H1 (cell line): ENCODE data around the gene SDHAF2. TPM values are rescaled to one million over a fixed set of nuclear protein-coding genes. Genes with fewer than 3 reads are reported as not detected.

Experiments used
- CTCF ChIA-PET: fragments of 300-600 bp; sonication (Branson Sonifier 250); formaldehyde crosslinking; loops from one replicate; lab custom pipeline; 2021; ENCODE audit not compliant: partially characterized antibody; lab: Charles Lee
- POLR2A ChIA-PET: fragments of 300-600 bp; sonication (Branson Sonifier 250); formaldehyde crosslinking; loops from one replicate; lab custom pipeline; 2021; ENCODE audit warnings: inconsistent platforms; ENCODE audit not compliant: partially characterized antibody; lab: Charles Lee
- DNase-seq, 2 experiments: peaks; one replicate each; pipeline versions ENCODE4 v3.0.0 to v3.0.0-alpha.2; 2010 to 2022; ENCODE audit warnings: low spot score in 2 of 2, low read depth in 1 of 2, mixed read lengths in 1 of 2
- FAIRE-seq: peaks from 2 replicates; lab custom pipeline; 2011; peaks lifted over from hg19 to GRCh38; lab: Jason Lieb, UNC
- H2AFZ ChIP-seq: 2 replicates; pipeline ENCODE4 v1.8.1; 2012; ENCODE audit warnings: low read length, inconsistent platforms
- H2AK5ac ChIP-seq: 2 replicates; pipeline ENCODE4 v1.6.1; 2013; ENCODE audit warnings: low read depth, low read length
- H2BK120ac ChIP-seq: replicated peaks from 2 replicates; pipeline ENCODE3; 2013; ENCODE audit warnings: low read depth, low read length, inconsistent platforms
- H2BK12ac ChIP-seq: 2 replicates; pipeline ENCODE4 v1.6.1; 2013; ENCODE audit warnings: low read depth, low read length
- H2BK15ac ChIP-seq: 2 replicates; pipeline ENCODE4 v1.6.1; 2013; ENCODE audit warnings: low read length
- H2BK20ac ChIP-seq: 2 replicates; pipeline ENCODE4 v1.6.1; 2013; ENCODE audit warnings: low read length
- H2BK5ac ChIP-seq: 2 replicates; pipeline ENCODE4 v1.6.1; 2013; ENCODE audit warnings: low read depth, low read length
- H3K14ac ChIP-seq: 2 replicates; pipeline ENCODE4 v1.6.1; 2013; ENCODE audit warnings: inconsistent platforms; ENCODE audit not compliant: insufficient read length
- H3K18ac ChIP-seq: 2 replicates; pipeline ENCODE4 v1.6.1; 2013; ENCODE audit warnings: low read length; ENCODE audit errors: extremely low read depth
- H3K23ac ChIP-seq: 2 replicates; pipeline ENCODE4 v1.6.1; 2013; ENCODE audit warnings: inconsistent platforms; ENCODE audit not compliant: insufficient read length
- H3K23me2 ChIP-seq: 2 replicates; pipeline ENCODE4 v1.6.1; 2013; ENCODE audit warnings: low read depth, low read length
- H3K27ac ChIP-seq: 2 replicates; pipeline ENCODE4 v1.6.1; 2011; ENCODE audit warnings: low read depth, low read length, inconsistent platforms
- H3K27me3 ChIP-seq, 4 experiments: replicated peaks in 1 of 4; 1 replicate in 1 of 4; 2 replicates in 3 of 4; pipeline versions ENCODE4 v1.6.1 to v1.8.1; 2011 to 2013; ENCODE audit warnings: low read length in 3 of 4, mild to moderate bottlenecking in 3 of 4, inconsistent platforms in 2 of 4, mixed read lengths in 2 of 4, moderate library complexity in 1 of 4; ENCODE audit not compliant: control insufficient read depth in 3 of 4, insufficient read depth in 3 of 4; ENCODE audit errors: extremely low read depth in 1 of 4
- H3K36me3 ChIP-seq, 4 experiments: 2 replicates each; pipeline versions ENCODE4 v1.6.1 to v1.8.1; 2011 to 2013; ENCODE audit warnings: mild to moderate bottlenecking in 4 of 4, low read length in 3 of 4, moderate library complexity in 2 of 4, control low read depth in 1 of 4, inconsistent platforms in 1 of 4; ENCODE audit not compliant: insufficient read depth in 4 of 4, control insufficient read depth in 2 of 4
- H3K4ac ChIP-seq: replicated peaks from 2 replicates; pipeline ENCODE3; 2013; ENCODE audit warnings: low read length, low read depth, mixed read lengths, inconsistent platforms; ENCODE audit not compliant: insufficient read length
- H3K4me1 ChIP-seq, 4 experiments: replicated peaks in 1 of 4; 1 replicate in 1 of 4; 2 replicates in 3 of 4; pipeline versions ENCODE4 v1.6.1 to v1.8.1; 2011 to 2013; ENCODE audit warnings: low read length in 3 of 4, inconsistent platforms in 2 of 4, mixed read lengths in 1 of 4; ENCODE audit not compliant: insufficient read depth in 4 of 4, control insufficient read depth in 3 of 4
- H3K4me2 ChIP-seq, 2 experiments: 2 replicates each; pipeline versions ENCODE4 v1.6.1 to v1.8.1; 2011 to 2013; ENCODE audit warnings: low read depth in 2 of 2, low read length in 2 of 2, control low read depth in 1 of 2, inconsistent platforms in 1 of 2, mild to moderate bottlenecking in 1 of 2; ENCODE audit not compliant: insufficient read depth in 1 of 2
- H3K4me3 ChIP-seq, 4 experiments: fragments of 200-600, 300-600 bp in 1 of 4; sonication (generic), shearing (Covaris generic), sonication (Bioruptor Twin) in 1 of 4; 2 replicates each; pipeline versions ENCODE4 v1.5.1 to v1.8.1; 2011 to 2016; ENCODE audit warnings: low read length in 4 of 4, low read depth in 3 of 4, control low read depth in 2 of 4, inconsistent platforms in 2 of 4, mild to moderate bottlenecking in 2 of 4, mixed read lengths in 1 of 4, moderate library complexity in 1 of 4; ENCODE audit not compliant: insufficient read depth in 2 of 4; ENCODE audit errors: extremely low read depth in 1 of 4
- H3K56ac ChIP-seq: replicated peaks from 2 replicates; pipeline ENCODE3; 2013; ENCODE audit warnings: low read depth, mild to moderate bottlenecking, mixed read lengths, low read length, inconsistent platforms; ENCODE audit not compliant: insufficient read length
- H3K79me1 ChIP-seq: 2 replicates; pipeline ENCODE4 v1.6.1; 2013; ENCODE audit warnings: low read depth, low read length, control low read depth
- H3K79me2 ChIP-seq, 2 experiments: 2 replicates each; pipeline versions ENCODE4 v1.6.1 to v1.8.1; 2012 to 2013; ENCODE audit warnings: low read length in 2 of 2, mild to moderate bottlenecking in 2 of 2, inconsistent platforms in 1 of 2; ENCODE audit not compliant: insufficient read depth in 2 of 2, control insufficient read depth in 1 of 2
- H3K9ac ChIP-seq, 4 experiments: replicated peaks in 1 of 4; 1 replicate in 1 of 4; 2 replicates in 3 of 4; pipeline versions ENCODE4 v1.6.1 to v1.8.1; 2011 to 2013; ENCODE audit warnings: low read depth in 3 of 4, low read length in 3 of 4, control low read depth in 2 of 4, mild to moderate bottlenecking in 2 of 4, moderate library complexity in 2 of 4, inconsistent platforms in 1 of 4; ENCODE audit errors: extremely low read depth in 1 of 4
- H3K9me3 ChIP-seq, 2 experiments: 2 replicates each; pipeline versions ENCODE4 v1.6.1 to v1.8.1; 2012 to 2013; ENCODE audit warnings: mild to moderate bottlenecking in 2 of 2, moderate library complexity in 2 of 2, control low read depth in 1 of 2, inconsistent platforms in 1 of 2, low read depth in 1 of 2, low read length in 1 of 2, mixed read lengths in 1 of 2; ENCODE audit not compliant: insufficient read depth in 2 of 2
- H4K20me1 ChIP-seq, 2 experiments: replicated peaks in 1 of 2; 2 replicates each; pipeline versions ENCODE3 to v1.8.1; 2011 to 2013; ENCODE audit warnings: inconsistent platforms in 2 of 2, low read length in 2 of 2, mild to moderate bottlenecking in 1 of 2; ENCODE audit not compliant: insufficient read depth in 2 of 2, control insufficient read depth in 1 of 2
- H4K5ac ChIP-seq: 2 replicates; pipeline ENCODE4 v1.6.1; 2013; ENCODE audit warnings: low read length, low read depth, mixed read lengths, inconsistent platforms; ENCODE audit not compliant: insufficient read length
- H4K8ac ChIP-seq: 2 replicates; pipeline ENCODE4 v1.8.0; 2013; ENCODE audit warnings: mild to moderate bottlenecking, moderate library complexity, low read length, inconsistent platforms; ENCODE audit not compliant: insufficient read depth; ENCODE audit errors: extremely low read depth
- H4K91ac ChIP-seq: replicated peaks from 2 replicates; pipeline ENCODE3; 2013; ENCODE audit warnings: low read length, mixed read lengths, inconsistent platforms; ENCODE audit not compliant: insufficient read length
- CBX5 ChIP-seq: fragments of 300-800, 300-1000 bp; sonication (generic); IDR thresholded peaks from 2 replicates; pipeline ENCODE4 v1.7.1; 2016; ENCODE audit warnings: antibody characterized with exemption, low read length, low read depth
- KDM1A ChIP-seq: fragments of 200-600, 300-600 bp; sonication (generic); IDR thresholded peaks from 2 replicates; pipeline ENCODE4 v1.7.1; 2016; ENCODE audit warnings: mild to moderate bottlenecking, low read length, borderline replicate concordance
- WGBS, 2 experiments: shearing (Covaris generic) in 1 of 2; methylation state at CpG; one replicate each; pipeline versions ENCODE4 v1.1.6 to v1.1.7; 2013 to 2015; ENCODE audit warnings: low lambda C conversion rate in 2 of 2, mixed read lengths in 2 of 2, inconsistent platforms in 1 of 2, low coverage in 1 of 2, missing lambda C conversion rate in 1 of 2; ENCODE audit not compliant: insufficient replicate concordance in 2 of 2, insufficient coverage in 1 of 2, insufficient read length in 1 of 2; ENCODE audit errors: extremely low coverage in 1 of 2, missing lambda C conversion rate in 1 of 2; 5-methylcytosine and 5-hydroxymethylcytosine counted together
- polyA plus RNA-seq, 7 experiments: library from polyadenylated mRNA; depleted of rRNA in 3 of 7; stranded (reverse) in 5 of 7; unstranded in 2 of 7; fragments of >200 nt in 5 of 7; fragments of 200-250 nt in 2 of 7; gene quantifications; 1 replicate in 5 of 7; 2 replicates in 1 of 7; 4 replicates in 1 of 7; pipeline versions ENCODE4 v1.2.1 to v1.2.3, GENCODE V29; 2011 to 2013; ENCODE audit warnings: missing spikeins in 2 of 7, mixed read lengths in 2 of 7
- total RNA-seq: library from RNA; stranded (reverse); fragmentation: NEBNext Ultra II Directional; extraction: Animal tissue kit (Norgen Biotek cat#: 25700); gene quantifications from 2 replicates; pipeline ENCODE4 v1.2.1, GENCODE V29; 2021

Gene SDHAF2
- total and polyA plus RNA-seq, 2 of the 8 experiments (the other 6 are each of a cell fraction or from before 2014, with no cell fraction given): 41.0 to 114 TPM

GRCh38 chr11:61487342-61488025 lies 57.6 kb downstream of the SDHAF2 start:
- Histone ChIP-seq H3K4ac (no peak overlapping the region), H2AK5ac (no peak overlapping the region), H2BK120ac (no peak overlapping the region), H2BK20ac (no peak overlapping the region; the same call in 1 of the 2 replicates), H3K36me3 (no peaks in the 10 kb centered on the region; a peak in 1 of 8 replicates), H3K18ac (no peak overlapping the region), H3K27ac (no peak overlapping the region), H2BK15ac (peak overlapping the region; percentile 65), H3K56ac (no peak overlapping the region), H4K91ac (peak overlapping the region; percentile 72), H3K4me2 (no peak overlapping the region), H2AFZ (no peak overlapping the region), H2BK5ac (no peak overlapping the region), H3K23me2 (no peaks in the 10 kb centered on the region; the same call in 1 of the 2 replicates), H3K4me1 (peaks cover 0 to 23% (median 17%) of the 10 kb centered on the region in 4 experiments; a peak in 6 of 7 replicates), H4K20me1 (peaks cover 0 to 2% of the 10 kb centered on the region in 2 experiments), H3K23ac (no peak overlapping the region), H3K27me3 (0 out of 7 replicates have a peak, but pooled peaks cover 0 to 2% (median 0%) of the 10 kb centered on the region in 4 experiments), H3K9ac (no peak overlapping the region), H3K4me3 (no peak overlapping the region), H4K8ac (no peak overlapping the region), H2BK12ac (no peak overlapping the region), H3K14ac (no peak overlapping the region), H3K79me2 (no peaks in the 10 kb centered on the region), H3K79me1 (no peaks in the 10 kb centered on the region), H3K9me3 (no peaks in the 10 kb centered on the region), H4K5ac (no peak overlapping the region)
- 95% methylated on average over 4 of the region's 4 CpGs; no CpG with 5 or more reads in 1 of the 2 experiments for WGBS, 2 experiments
- DNase-seq (no peak), FAIRE-seq (no peak)
- ChIA-PET POLR2A (interaction anchor here (1.0 to 1.5 kb wide), 2 partner anchors 30 to 58 kb away, joined by 3 to 4 read pairs; partner anchors contain the start of genes CPSF7 and SDHAF2), CTCF (interaction anchor here (0.8 to 57.8 kb wide), 6 partner anchors 10 to 151 kb away, joined by 3 to 2106 read pairs (median 9); partner anchors contain the start of gene LRRC10B)
- TF ChIP-seq CBX5 (no peak), KDM1A (no peak)
